Psoas muscle (tissue), 8 donors: ENCODE data around the gene INO80C. TPM values are rescaled to one million over a fixed set of nuclear protein-coding genes. Genes with fewer than 3 reads are reported as not detected.
A peak's percentile ranks its signal among the peaks of the same experiment; 100 is the strongest.

Source experiments
- ATAC-seq, 4 donors: fragments of 200-7000 bp; cut with Tn5 transposase; one replicate each; pipeline ENCODE4 v1.9.1; 2020; ENCODE audit warnings: moderate library complexity in 3 of 4, mild to moderate bottlenecking in 2 of 4
- DNase-seq, 2 donors: peaks; one replicate each; pipeline ENCODE4 v3.0.0-alpha.2; 2020
- H3K27ac ChIP-seq: fragments of 200-600 bp; one replicate; pipeline ENCODE4 v1.8.0; 2022
- H3K27me3 ChIP-seq, 3 donors: fragments of 200-600 bp in 1 of 3; one replicate each; pipeline versions ENCODE4 v1.6.1 to v1.8.0; 2013 to 2022; ENCODE audit warnings: low read length in 2 of 3, mild to moderate bottlenecking in 2 of 3, moderate library complexity in 1 of 3; ENCODE audit not compliant: insufficient read depth in 3 of 3
- H3K36me3 ChIP-seq, 2 donors: fragments of 200-600 bp in 1 of 2; one replicate each; pipeline versions ENCODE4 v1.6.1 to v1.8.0; 2013 to 2022; ENCODE audit warnings: low read depth in 1 of 2, mild to moderate bottlenecking in 1 of 2, moderate library complexity in 1 of 2; ENCODE audit not compliant: insufficient read depth in 1 of 2
- H3K4me1 ChIP-seq: fragments of 200-600 bp; one replicate; pipeline ENCODE4 v1.8.0; 2022
- H3K4me3 ChIP-seq: fragments of 200-600 bp; one replicate; pipeline ENCODE4 v1.8.0; 2022; ENCODE audit warnings: mild to moderate bottlenecking
- H3K9me3 ChIP-seq: fragments of 200-600 bp; one replicate; pipeline ENCODE4 v1.8.0; 2022
- WGBS, 3 donors: extraction: QIAGEN DNeasy Blood & Tissue Kit; methylation state at CpG; one replicate each; pipeline versions ENCODE4 v1.1.6 to v1.1.7; 2013; 5-methylcytosine and 5-hydroxymethylcytosine counted together
- intact Hi-C, 2 donors: fragments of 100-400 bp; cut with DNase I; formaldehyde crosslinking; loops; one replicate each; pipeline versions ENCODE4 v1.11.0 to v1.14.2; 2022
- polyA plus RNA-seq, 3 donors: library from polyadenylated mRNA; stranded (reverse); fragments of 200-250 nt; gene quantifications; one replicate each; pipeline ENCODE4 v1.2.3, GENCODE V29; 2013
- total RNA-seq, 4 donors: library from RNA; stranded (reverse); fragmentation: NEBNext Ultra II Directional in 2 of 4; extraction: Animal tissue kit (Norgen Biotek cat#: 25700) in 2 of 4; gene quantifications; one replicate each; pipeline versions ENCODE4 v1.2.1 to v1.2.4, GENCODE V29; 2021 to 2023
- TF ChIP-seq, protein P1 (sequence below): fragments of 200-600 bp; IDR thresholded peaks from one replicate; pipeline ENCODE4 v1.8.0; 2022; ENCODE audit warnings: antibody characterized with exemption
- donor health status: healthy with polysubstance abuse.
- donor health status: DM: no; HTN: no; CAD: no; lungs with moderate emphysema.
- donor health status: Bipolar disorder and iron deficiency.
- donor health status: healthy.
- donor health status: DM: yes; HTN: yes; CAD: no.
- donor health status: DM: no; HTN: no; CAD: no.
- donor health status: DM: no; HTN: no; CAD: no.
- donor health status: DM: yes; HTN: yes; CAD: no.

INO80C gene
- total and polyA plus RNA-seq, 7 donors: 14.4 to 26.7 (median 21.1) TPM

DNA sequence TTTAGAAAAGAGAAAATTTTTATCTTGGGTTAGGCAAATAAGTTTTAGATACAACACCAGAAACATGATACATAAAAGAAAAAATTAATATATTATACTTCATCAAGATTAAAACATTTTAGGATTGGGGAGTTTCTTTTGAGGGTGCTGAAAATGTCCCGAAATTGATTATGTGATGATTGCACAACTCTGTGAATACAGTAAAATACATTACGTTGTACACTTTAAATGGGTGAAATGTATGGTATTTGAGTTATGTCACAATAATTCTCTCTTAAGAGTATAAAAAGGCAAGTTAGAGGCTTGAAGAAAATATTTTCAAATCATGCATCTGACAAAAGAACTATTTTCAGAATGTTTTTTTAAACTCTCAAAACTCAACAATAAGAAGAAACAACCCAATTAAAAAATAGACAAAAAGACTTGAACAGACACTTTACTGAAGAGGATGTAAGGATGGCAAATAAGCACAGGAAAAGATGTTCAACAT lies 36.2 kb upstream of the INO80C start:
- Histone ChIP-seq H3K27me3 (no peaks in the 10 kb centered on the region), H3K36me3 (no peaks in the 10 kb centered on the region), H3K27ac (no peak overlapping the region), H3K4me1 (no peaks in the 10 kb centered on the region), H3K9me3 (peaks cover 8% of the 10 kb centered on the region), H3K4me3 (no peak overlapping the region)
- no peak for ATAC-seq
- TF ChIP-seq, protein P1, sequence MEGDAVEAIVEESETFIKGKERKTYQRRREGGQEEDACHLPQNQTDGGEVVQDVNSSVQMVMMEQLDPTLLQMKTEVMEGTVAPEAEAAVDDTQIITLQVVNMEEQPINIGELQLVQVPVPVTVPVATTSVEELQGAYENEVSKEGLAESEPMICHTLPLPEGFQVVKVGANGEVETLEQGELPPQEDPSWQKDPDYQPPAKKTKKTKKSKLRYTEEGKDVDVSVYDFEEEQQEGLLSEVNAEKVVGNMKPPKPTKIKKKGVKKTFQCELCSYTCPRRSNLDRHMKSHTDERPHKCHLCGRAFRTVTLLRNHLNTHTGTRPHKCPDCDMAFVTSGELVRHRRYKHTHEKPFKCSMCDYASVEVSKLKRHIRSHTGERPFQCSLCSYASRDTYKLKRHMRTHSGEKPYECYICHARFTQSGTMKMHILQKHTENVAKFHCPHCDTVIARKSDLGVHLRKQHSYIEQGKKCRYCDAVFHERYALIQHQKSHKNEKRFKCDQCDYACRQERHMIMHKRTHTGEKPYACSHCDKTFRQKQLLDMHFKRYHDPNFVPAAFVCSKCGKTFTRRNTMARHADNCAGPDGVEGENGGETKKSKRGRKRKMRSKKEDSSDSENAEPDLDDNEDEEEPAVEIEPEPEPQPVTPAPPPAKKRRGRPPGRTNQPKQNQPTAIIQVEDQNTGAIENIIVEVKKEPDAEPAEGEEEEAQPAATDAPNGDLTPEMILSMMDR: no peak
- no peak for DNase-seq
- WGBS, 3 donors: 69 to 79% (median 70%) methylated on average over 2 of the region's 2 CpGs
- intact Hi-C loops: no loop called here

DNA sequence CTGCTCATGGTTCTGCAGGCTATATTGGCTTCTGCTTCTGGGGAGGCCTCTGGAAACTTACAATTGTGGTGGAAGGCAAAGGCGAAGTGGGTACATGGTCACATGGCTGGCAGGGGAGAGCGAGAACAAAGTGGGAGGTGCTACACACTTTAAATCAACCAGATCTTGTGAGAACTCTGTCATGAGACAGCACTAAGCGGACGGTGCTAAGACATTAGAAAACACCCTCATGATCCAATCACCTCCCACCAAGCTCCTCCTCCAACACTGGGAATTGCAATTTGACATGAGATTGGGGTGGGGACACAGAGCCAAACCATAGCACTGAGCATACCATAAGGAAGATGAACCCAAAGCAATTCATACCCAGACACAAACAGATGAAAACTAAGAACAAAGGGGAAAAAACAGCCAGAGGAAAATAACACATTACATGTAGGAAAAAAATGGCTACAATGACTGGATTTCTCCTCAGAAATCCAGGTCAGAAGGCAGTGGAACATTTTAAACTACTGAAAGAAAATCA lies 31.1 kb upstream of the INO80C start:
- TF ChIP-seq, protein P1: no peak
- Histone ChIP-seq H3K4me3 (no peak overlapping the region), H3K27me3 (no peaks in the 10 kb centered on the region), H3K4me1 (peaks cover 26% of the 10 kb centered on the region), H3K36me3 (no peaks in the 10 kb centered on the region), H3K9me3 (peaks cover 8% of the 10 kb centered on the region), H3K27ac (no peak overlapping the region)
- 62 to 72% (median 69%) methylated on average over 4 of the region's 4 CpGs for WGBS, 3 donors
- intact Hi-C loops: no loop called here
- DNase-seq (no peak), ATAC-seq (no peak)

DNA sequence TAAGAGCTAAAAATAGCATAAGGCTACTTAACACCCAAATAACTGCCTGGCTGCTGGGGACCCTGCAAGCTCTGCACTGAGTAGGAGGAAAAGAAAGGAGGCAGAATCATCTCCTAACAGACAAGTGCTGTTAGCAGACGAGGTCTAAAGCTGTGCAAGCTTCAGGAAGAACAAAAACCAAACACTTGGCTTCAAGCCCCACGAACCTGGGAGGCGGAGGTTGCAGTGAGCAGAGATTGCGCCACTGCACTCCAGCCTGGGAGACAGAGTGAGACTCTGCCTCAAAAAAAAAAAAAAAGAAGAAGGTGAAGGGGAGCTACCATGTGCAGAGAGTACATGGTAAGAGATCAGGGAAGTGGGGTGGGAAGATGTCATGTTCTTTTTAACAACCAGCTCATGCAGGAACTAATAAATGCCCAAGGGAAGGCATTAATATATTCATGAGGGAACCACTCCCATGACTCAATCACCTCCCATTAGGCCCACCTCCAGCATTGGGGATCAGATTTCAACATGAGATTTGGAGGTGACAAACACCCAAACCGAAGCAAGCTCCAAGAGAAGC lies 28.8 kb upstream of the INO80C start:
- Histone ChIP-seq H3K27me3 (no peaks in the 10 kb centered on the region), H3K9me3 (peaks cover 8% of the 10 kb centered on the region), H3K27ac (peak overlapping the region; percentile 51), H3K4me1 (peaks cover 39% of the 10 kb centered on the region), H3K36me3 (no peaks in the 10 kb centered on the region), H3K4me3 (peak overlapping the region; percentile 52)
- intact Hi-C loops: no loop called here
- TF ChIP-seq, protein P1: no peak
- WGBS, 3 donors: 6 to 15% (median 9%) methylated on average over 5 of the region's 5 CpGs
- DNase-seq (no peak), ATAC-seq (peak; percentile 40 to 75 (median 54))

DNA sequence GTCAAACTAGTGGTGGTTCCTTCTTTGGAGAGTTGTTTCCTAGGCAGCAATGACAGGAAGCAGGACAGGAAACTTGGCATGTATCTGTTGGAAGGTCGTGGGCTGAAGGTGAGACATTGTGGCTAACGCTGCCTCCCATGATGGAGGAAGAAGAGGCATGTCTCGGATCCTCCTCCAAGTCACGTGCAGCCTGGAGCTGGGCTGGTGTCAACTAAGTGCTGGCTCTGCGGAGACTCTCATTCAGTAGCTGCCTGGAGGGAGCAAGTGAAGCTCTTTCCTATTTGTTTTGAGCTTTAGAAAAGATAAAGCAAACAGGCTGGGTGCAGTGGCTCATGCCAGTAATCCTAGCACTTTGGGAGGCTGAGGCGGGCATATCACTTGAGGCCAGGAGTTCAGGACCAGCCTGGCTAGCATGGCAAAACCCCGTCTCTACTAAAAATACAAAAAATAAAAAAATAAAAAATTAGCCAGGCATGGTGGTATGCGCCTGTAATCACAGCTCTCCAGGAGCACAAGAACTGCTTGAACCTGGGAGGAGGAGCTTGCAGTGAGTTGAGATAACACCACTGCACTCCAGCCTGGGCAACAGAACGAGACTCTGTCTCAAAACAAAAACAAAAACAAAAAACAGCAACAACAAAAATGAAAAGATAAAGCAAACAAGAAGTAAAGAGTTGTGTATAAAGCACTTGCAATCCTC lies 28.2 kb upstream of the INO80C start:
- H3K27ac ChIP-seq: peak overlapping the region; percentile 51
- DNase-seq: no peak
- peak overlapping the region; percentile 52 for H3K4me3 ChIP-seq
- H3K4me1 ChIP-seq: peaks cover 39% of the 10 kb centered on the region
- intact Hi-C loops: no loop called here
- no peaks in the 10 kb centered on the region for H3K36me3 ChIP-seq
- H3K27me3 ChIP-seq: no peaks in the 10 kb centered on the region
- peak; percentile 48 to 61 (median 55) for ATAC-seq
- TF ChIP-seq, protein P1: no peak
- 18 to 27% (median 18%) methylated on average over 9 of the region's 9 CpGs for WGBS, 3 donors
- peaks cover 5% of the 10 kb centered on the region for H3K9me3 ChIP-seq
